IMR-90 (cell line): ENCODE measurements around the gene DUSP9. TPM values are rescaled to one million over a fixed set of nuclear protein-coding genes. Genes with fewer than 3 reads are reported as not detected.

ENCODE experiments used
- ATAC-seq: fragments of 200-7000 bp; cut with Tn5 transposase; 2 replicates; pipeline ENCODE4 v1.9.1; 2020; ENCODE audit warnings: low read depth, mild to moderate bottlenecking, moderate library complexity
- BruUV-seq: library from RNA; stranded (reverse); fragments of 400-500 nt; replicated peaks from 2 replicates; lab custom pipeline; 2021; lab: Mats Ljungman, UMichigan
- CTCF ChIA-PET: fragments of 300-600 bp; formaldehyde crosslinking; extraction: SDS; loops from one replicate; lab custom pipeline; 2021; ENCODE audit warnings: antibody characterized with exemption; lab: Yijun Ruan, JAX
- POLR2A ChIA-PET: fragments of 300-600 bp; sonication (Branson Sonifier 250); formaldehyde crosslinking; loops from one replicate; lab custom pipeline; 2022; ENCODE audit warnings: antibody characterized with exemption; ENCODE audit not compliant: unreplicated experiment; lab: Charles Lee
- DNase-seq: peaks from one replicate; pipeline ENCODE4 v3.0.0; 2013
- H2AFZ ChIP-seq: replicated peaks from 2 replicates; pipeline ENCODE3; 2013; ENCODE audit warnings: low read length, mild to moderate bottlenecking; ENCODE audit not compliant: poor library complexity
- H2AK5ac ChIP-seq: 2 replicates; pipeline ENCODE4 v1.6.1; 2013; ENCODE audit warnings: low read depth, low read length, inconsistent platforms
- H2AK9ac ChIP-seq: replicated peaks from 2 replicates; pipeline ENCODE3; 2013; ENCODE audit warnings: mild to moderate bottlenecking, low read depth, low read length, moderate library complexity; ENCODE audit not compliant: poor library complexity
- H2BK120ac ChIP-seq: 2 replicates; pipeline ENCODE4 v1.6.1; 2013; ENCODE audit warnings: low read depth, low read length, inconsistent platforms
- H2BK15ac ChIP-seq: 3 replicates; pipeline ENCODE4 v1.6.1; 2013; ENCODE audit warnings: low read depth, low read length, inconsistent platforms
- H2BK20ac ChIP-seq: 2 replicates; pipeline ENCODE4 v1.6.1; 2013; ENCODE audit warnings: low read depth, mild to moderate bottlenecking, inconsistent platforms, low read length, moderate library complexity
- H2BK5ac ChIP-seq: 2 replicates; pipeline ENCODE4 v1.6.1; 2013; ENCODE audit warnings: mild to moderate bottlenecking, low read depth, low read length, inconsistent platforms; ENCODE audit not compliant: poor library complexity, severe bottlenecking
- H3K14ac ChIP-seq: replicated peaks from 2 replicates; pipeline ENCODE4 v1.6.1; 2013; ENCODE audit warnings: low read depth, low read length, inconsistent platforms
- H3K18ac ChIP-seq: 2 replicates; pipeline ENCODE4 v1.6.1; 2013; ENCODE audit warnings: low read depth, low read length, control low read depth
- H3K23ac ChIP-seq: 2 replicates; pipeline ENCODE4 v1.6.1; 2013; ENCODE audit warnings: low read depth, low read length, inconsistent platforms
- H3K27ac ChIP-seq: 2 replicates; pipeline ENCODE4 v1.5.1; 2013; ENCODE audit warnings: mild to moderate bottlenecking, control low read depth, low read length; ENCODE audit not compliant: insufficient read depth
- H3K27me3 ChIP-seq: 2 replicates; pipeline ENCODE4 v1.6.1; 2013; ENCODE audit warnings: low read length; ENCODE audit not compliant: control insufficient read depth, insufficient read depth
- H3K36me3 ChIP-seq: 2 replicates; pipeline ENCODE4 v1.6.1; 2013; ENCODE audit warnings: low read length, mixed read lengths; ENCODE audit not compliant: control insufficient read depth, insufficient read depth
- H3K4ac ChIP-seq: 2 replicates; pipeline ENCODE4 v1.6.1; 2013; ENCODE audit warnings: low read depth, low read length, inconsistent platforms
- H3K4me1 ChIP-seq: 2 replicates; pipeline ENCODE4 v1.6.1; 2013; ENCODE audit warnings: low read length, mixed read lengths; ENCODE audit not compliant: control insufficient read depth, insufficient read depth
- H3K4me2 ChIP-seq: 2 replicates; pipeline ENCODE4 v1.6.1; 2013; ENCODE audit warnings: low read depth, mild to moderate bottlenecking, control low read depth, low read length, moderate library complexity
- H3K4me3 ChIP-seq: 2 replicates; pipeline ENCODE4 v1.5.1; 2013; ENCODE audit warnings: low read depth, mild to moderate bottlenecking, control low read depth, low read length, moderate library complexity; ENCODE audit not compliant: insufficient read depth
- H3K56ac ChIP-seq: 2 replicates; pipeline ENCODE4 v1.6.1; 2013; ENCODE audit warnings: low read length, inconsistent platforms; ENCODE audit not compliant: insufficient read depth; ENCODE audit errors: extremely low read depth
- H3K79me1 ChIP-seq, 2 experiments: 2 replicates each; pipeline ENCODE4 v1.6.1; 2013; ENCODE audit warnings: low read length in 2 of 2, inconsistent platforms in 1 of 2, low read depth in 1 of 2
- H3K9ac ChIP-seq: 2 replicates; pipeline ENCODE4 v1.6.1; 2013; ENCODE audit warnings: low read depth, low read length, control low read depth
- H3K9me1 ChIP-seq: 2 replicates; pipeline ENCODE4 v1.6.1; 2013; ENCODE audit warnings: low read length, inconsistent platforms; ENCODE audit not compliant: insufficient read depth
- H3K9me3 ChIP-seq: 2 replicates; pipeline ENCODE4 v1.6.1; 2013; ENCODE audit warnings: low read length; ENCODE audit not compliant: control insufficient read depth, insufficient read depth
- H4K20me1 ChIP-seq: 2 replicates; pipeline ENCODE4 v1.6.1; 2013; ENCODE audit warnings: low read length, inconsistent platforms; ENCODE audit not compliant: insufficient read depth
- H4K5ac ChIP-seq: 2 replicates; pipeline ENCODE4 v1.6.1; 2013; ENCODE audit warnings: mild to moderate bottlenecking, low read depth, low read length, control low read depth
- H4K8ac ChIP-seq, 2 experiments: 2 replicates each; pipeline ENCODE4 v1.6.1; 2013; ENCODE audit warnings: low read depth in 2 of 2, low read length in 2 of 2, control low read depth in 1 of 2, inconsistent platforms in 1 of 2
- H4K91ac ChIP-seq: 2 replicates; pipeline ENCODE4 v1.6.1; 2013; ENCODE audit warnings: low read depth, low read length, inconsistent platforms; ENCODE audit not compliant: insufficient read depth
- BHLHE40 ChIP-seq: fragments of 150-350 bp; IDR thresholded peaks from 2 replicates; pipeline ENCODE4 v1.6.1; 2016; ENCODE audit warnings: mild to moderate bottlenecking, low read depth, low read length
- CEBPB ChIP-seq: IDR thresholded peaks from 2 replicates; pipeline ENCODE4 v1.6.1; 2012; ENCODE audit warnings: low read depth, low read length, improper control_type of control experiment
- CHD1 ChIP-seq: IDR thresholded peaks from 2 replicates; pipeline ENCODE4 v1.6.1; 2012; ENCODE audit warnings: low read depth, low read length, improper control_type of control experiment
- FOS ChIP-seq: fragments of 150-350 bp; IDR thresholded peaks from 2 replicates; pipeline ENCODE4 v1.6.1; 2016; ENCODE audit warnings: low read depth, low read length
- MAFK ChIP-seq: IDR thresholded peaks from 2 replicates; pipeline ENCODE4 v1.6.1; 2012; ENCODE audit warnings: low read depth, low read length, improper control_type of control experiment
- MXI1 ChIP-seq: IDR thresholded peaks from 2 replicates; pipeline ENCODE4 v1.6.1; 2012; ENCODE audit warnings: low read depth, mild to moderate bottlenecking, low read length, moderate library complexity, borderline replicate concordance
- NFE2L2 ChIP-seq: fragments of 150-350 bp; IDR thresholded peaks from 2 replicates; pipeline ENCODE4 v1.6.1; 2016; ENCODE audit warnings: low read depth, mild to moderate bottlenecking, low read length
- POLR2A ChIP-seq: IDR thresholded peaks from 2 replicates; pipeline ENCODE4 v1.6.1; 2012; ENCODE audit warnings: mild to moderate bottlenecking, low read depth, low read length
- RAD21 ChIP-seq: IDR thresholded peaks from 2 replicates; pipeline ENCODE4 v1.6.1; 2012; ENCODE audit warnings: low read length, improper control_type of control experiment
- RCOR1 ChIP-seq: IDR thresholded peaks from 2 replicates; pipeline ENCODE4 v1.6.1; 2012; ENCODE audit warnings: mild to moderate bottlenecking, low read length, improper control_type of control experiment; ENCODE audit not compliant: insufficient replicate concordance
- RFX5 ChIP-seq: IDR thresholded peaks from 2 replicates; pipeline ENCODE4 v1.8.0; 2012; ENCODE audit warnings: low read depth, mild to moderate bottlenecking, low read length, moderate library complexity
- SMC3 ChIP-seq: fragments of 150-350 bp; IDR thresholded peaks from 2 replicates; pipeline ENCODE4 v1.6.1; 2016; ENCODE audit warnings: low read depth, mild to moderate bottlenecking, antibody characterized with exemption, low read length, moderate library complexity
- WGBS, 2 experiments: methylation state at CpG; one replicate each; pipeline versions ENCODE4 v1.1.5 to v1.1.7; 2013; ENCODE audit warnings: missing lambda C conversion rate in 2 of 2; ENCODE audit not compliant: insufficient read length in 1 of 2; ENCODE audit errors: extremely low coverage in 2 of 2; 5-methylcytosine and 5-hydroxymethylcytosine counted together
- dilution Hi-C: fragments of 300-500 bp; cut with HindIII; formaldehyde crosslinking; loops from one replicate; pipeline ENCODE4 v1.14.3; 2018; ENCODE audit warnings: low sequenced_read_pairs; ENCODE audit not compliant: unreplicated experiment
- in situ Hi-C: fragments of 300-500 bp; cut with MboI; formaldehyde crosslinking; loops from 3 replicates; pipeline ENCODE4 v1.14.3; 2019; ENCODE audit warnings: low sequenced_read_pairs, inconsistent platforms, mixed read lengths
- intact Hi-C: fragments of 100-400 bp; cut with micrococcal nuclease; formaldehyde crosslinking; loops from 2 replicates; pipeline ENCODE4 v1.10.0; 2022
- polyA plus RNA-seq, 3 experiments: library from polyadenylated mRNA; depleted of rRNA; stranded (reverse); fragments of >200 nt; gene quantifications; 2 replicates each; pipeline ENCODE4 v1.2.3, GENCODE V29; 2012; ENCODE audit warnings: low replicate concordance in 1 of 3
- total RNA-seq: library from RNA; depleted of rRNA; stranded (reverse); fragments of >200 nt; gene quantifications from 2 replicates; pipeline ENCODE4 v1.2.3, GENCODE V29; 2012
- TF ChIP-seq, protein P1 (sequence below): fragments of 150-350 bp; IDR thresholded peaks from 2 replicates; pipeline ENCODE4 v1.6.1; 2017; ENCODE audit warnings: mild to moderate bottlenecking, antibody characterized with exemption, low read length, low read depth
- TF ChIP-seq, protein P2 (sequence below): fragments of 150-350 bp; IDR thresholded peaks from 2 replicates; pipeline ENCODE4 v1.6.1; 2016; ENCODE audit warnings: low read depth, mild to moderate bottlenecking, low read length, moderate library complexity, borderline replicate concordance
- TF ChIP-seq, protein P3 (sequence below): conservative IDR thresholded peaks from 2 replicates; pipeline ENCODE4 v1.5.1; 2012; ENCODE audit warnings: mild to moderate bottlenecking, low read depth, low read length, improper control_type of control experiment

DUSP9 gene
- total and polyA plus RNA-seq, 2 of the 4 experiments (the other 2 are of a cell fraction) = under 0.01 to 0.09 TPM

DNA sequence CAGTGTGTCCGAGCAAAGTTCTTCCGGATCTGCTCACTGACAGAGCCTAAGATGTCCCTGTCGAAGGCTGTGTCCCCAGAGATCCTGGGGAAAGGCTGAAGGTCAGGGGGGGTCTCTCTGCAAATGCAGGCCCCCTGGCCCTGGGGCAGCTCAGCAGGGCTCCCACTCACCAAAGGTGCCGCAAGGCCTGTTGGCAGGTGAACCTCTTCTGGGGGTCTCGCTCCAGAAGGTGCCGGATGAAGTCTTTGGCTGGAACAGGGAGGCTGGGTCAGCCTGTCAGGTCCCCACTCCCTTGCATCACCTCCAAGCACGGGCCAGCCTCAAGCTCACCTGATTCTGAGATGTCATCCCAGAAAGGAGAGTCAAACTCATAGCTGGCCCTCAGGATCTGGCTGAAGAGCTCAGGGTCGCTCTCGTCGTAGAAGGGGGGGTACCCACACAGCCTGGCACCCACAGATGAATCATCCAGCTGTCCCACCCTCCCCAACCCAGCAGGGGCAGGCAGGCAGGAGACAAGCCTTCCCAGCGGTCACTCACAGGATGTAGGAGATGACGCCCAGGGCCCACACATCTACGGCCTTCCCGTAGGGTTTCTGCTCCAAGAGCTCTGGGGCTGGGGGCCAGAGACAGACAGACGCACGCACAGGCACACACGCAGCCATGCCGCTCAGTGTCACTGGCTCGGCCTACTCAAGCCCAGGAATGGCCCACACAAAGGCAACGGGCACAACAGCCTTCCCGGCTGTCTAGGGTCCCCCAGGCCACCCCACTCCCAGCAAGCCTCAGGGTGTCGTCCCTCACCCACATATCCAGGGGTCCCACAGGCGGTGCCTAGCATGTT, 24.0 kb downstream of the DUSP9 start:
- Histone ChIP-seq H3K4me3 (no peak overlapping the region), H3K14ac (no peak overlapping the region), H2BK5ac (no peak overlapping the region), H3K4me2 (no peak overlapping the region), H3K27me3 (peaks cover 24% of the 10 kb centered on the region), H4K8ac (no peak overlapping the region), H3K36me3 (no peaks in the 10 kb centered on the region), H3K18ac (no peak overlapping the region), H4K91ac (no peak overlapping the region), H2BK20ac (no peak overlapping the region), H2AK9ac (no peak overlapping the region), H3K56ac (no peak overlapping the region), H4K5ac (no peak overlapping the region), H3K79me1 (no peaks in the 10 kb centered on the region), H3K23ac (no peak overlapping the region), H3K9ac (no peak overlapping the region), H2AFZ (no peak overlapping the region), H2AK5ac (no peak overlapping the region), H3K9me3 (peaks cover 4% of the 10 kb centered on the region; the same call in 1 of the 2 replicates), H2BK120ac (no peak overlapping the region), H3K4ac (no peak overlapping the region), H3K9me1 (no peaks in the 10 kb centered on the region; the same call in 1 of the 2 replicates), H3K27ac (no peak overlapping the region), H2BK15ac (no peak overlapping the region), H4K20me1 (no peaks in the 10 kb centered on the region; the same call in 1 of the 2 replicates), H3K4me1 (no peaks in the 10 kb centered on the region)
- in situ Hi-C loops = loop anchor here (25.0 kb wide), 1 partner anchor 709 kb away; no protein-coding TSS in a partner anchor
- intact Hi-C loops = no loop called here
- WGBS, 2 experiments = 89% methylated on average over 10 of the region's 23 CpGs; no CpG with 5 or more reads in 1 of the 2 experiments
- dilution Hi-C loops = no loop called here
- TF ChIP-seq CHD1 (no peak), RFX5 (no peak), BHLHE40 (no peak), NFE2L2 (no peak), CEBPB (no peak), FOS (no peak), MAFK (no peak), SMC3 (no peak), RAD21 (no peak), RCOR1 (no peak), POLR2A (no peak), MXI1 (no peak)
- TF ChIP-seq, protein P1, sequence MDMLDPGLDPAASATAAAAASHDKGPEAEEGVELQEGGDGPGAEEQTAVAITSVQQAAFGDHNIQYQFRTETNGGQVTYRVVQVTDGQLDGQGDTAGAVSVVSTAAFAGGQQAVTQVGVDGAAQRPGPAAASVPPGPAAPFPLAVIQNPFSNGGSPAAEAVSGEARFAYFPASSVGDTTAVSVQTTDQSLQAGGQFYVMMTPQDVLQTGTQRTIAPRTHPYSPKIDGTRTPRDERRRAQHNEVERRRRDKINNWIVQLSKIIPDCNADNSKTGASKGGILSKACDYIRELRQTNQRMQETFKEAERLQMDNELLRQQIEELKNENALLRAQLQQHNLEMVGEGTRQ = no peak
- TF ChIP-seq, protein P2, sequence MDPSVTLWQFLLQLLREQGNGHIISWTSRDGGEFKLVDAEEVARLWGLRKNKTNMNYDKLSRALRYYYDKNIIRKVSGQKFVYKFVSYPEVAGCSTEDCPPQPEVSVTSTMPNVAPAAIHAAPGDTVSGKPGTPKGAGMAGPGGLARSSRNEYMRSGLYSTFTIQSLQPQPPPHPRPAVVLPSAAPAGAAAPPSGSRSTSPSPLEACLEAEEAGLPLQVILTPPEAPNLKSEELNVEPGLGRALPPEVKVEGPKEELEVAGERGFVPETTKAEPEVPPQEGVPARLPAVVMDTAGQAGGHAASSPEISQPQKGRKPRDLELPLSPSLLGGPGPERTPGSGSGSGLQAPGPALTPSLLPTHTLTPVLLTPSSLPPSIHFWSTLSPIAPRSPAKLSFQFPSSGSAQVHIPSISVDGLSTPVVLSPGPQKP = no peak
- TF ChIP-seq, protein P3, sequence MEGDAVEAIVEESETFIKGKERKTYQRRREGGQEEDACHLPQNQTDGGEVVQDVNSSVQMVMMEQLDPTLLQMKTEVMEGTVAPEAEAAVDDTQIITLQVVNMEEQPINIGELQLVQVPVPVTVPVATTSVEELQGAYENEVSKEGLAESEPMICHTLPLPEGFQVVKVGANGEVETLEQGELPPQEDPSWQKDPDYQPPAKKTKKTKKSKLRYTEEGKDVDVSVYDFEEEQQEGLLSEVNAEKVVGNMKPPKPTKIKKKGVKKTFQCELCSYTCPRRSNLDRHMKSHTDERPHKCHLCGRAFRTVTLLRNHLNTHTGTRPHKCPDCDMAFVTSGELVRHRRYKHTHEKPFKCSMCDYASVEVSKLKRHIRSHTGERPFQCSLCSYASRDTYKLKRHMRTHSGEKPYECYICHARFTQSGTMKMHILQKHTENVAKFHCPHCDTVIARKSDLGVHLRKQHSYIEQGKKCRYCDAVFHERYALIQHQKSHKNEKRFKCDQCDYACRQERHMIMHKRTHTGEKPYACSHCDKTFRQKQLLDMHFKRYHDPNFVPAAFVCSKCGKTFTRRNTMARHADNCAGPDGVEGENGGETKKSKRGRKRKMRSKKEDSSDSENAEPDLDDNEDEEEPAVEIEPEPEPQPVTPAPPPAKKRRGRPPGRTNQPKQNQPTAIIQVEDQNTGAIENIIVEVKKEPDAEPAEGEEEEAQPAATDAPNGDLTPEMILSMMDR = no peak
- ATAC-seq (no peak), DNase-seq (no peak)
- POLR2A ChIA-PET = no interaction called here
- BruUV-seq = no TSS peak
- CTCF ChIA-PET = no interaction called here
